Brain microvascular endothelial cell (primary cell): ENCODE results near the gene GPR139.
A peak's percentile ranks its signal among the peaks of the same experiment; 100 is the strongest.

Experiments
- DNase-seq: peaks from one replicate; pipeline ENCODE4 v3.0.0-alpha.2; 2020
- H3K27ac ChIP-seq: fragments of 250-450 bp; sonication (Bioruptor Pico); 2 replicates; pipeline ENCODE4 v1.5.1; 2020; ENCODE audit warnings: mild to moderate bottlenecking, moderate library complexity
- H3K27me3 ChIP-seq: fragments of 250-450 bp; sonication (Bioruptor Pico); replicated peaks from 2 replicates; pipeline ENCODE4 v1.5.1; 2020; ENCODE audit warnings: mild to moderate bottlenecking
- H3K36me3 ChIP-seq: fragments of 250-450 bp; sonication (Bioruptor Pico); replicated peaks from 2 replicates; pipeline ENCODE4 v1.5.1; 2020; ENCODE audit warnings: mild to moderate bottlenecking
- H3K4me3 ChIP-seq: 2 replicates; pipeline ENCODE4 v1.5.1; 2011; ENCODE audit warnings: low read depth, mild to moderate bottlenecking, control low read depth, low read length, moderate library complexity
- in situ Hi-C: cut with HindIII; loops from 2 replicates; pipeline ENCODE4 v1.10.0; 2017; ENCODE audit warnings: low sequenced_read_pairs, low pct_ligation_motif_present
- TF ChIP-seq, protein P1 (sequence below): IDR thresholded peaks from 2 replicates; pipeline ENCODE4 v1.5.1; 2011; ENCODE audit warnings: low read depth, mild to moderate bottlenecking, moderate library complexity, low read length, control low read depth, inconsistent platforms; ENCODE audit errors: missing control alignments

GPR139 gene

DNA sequence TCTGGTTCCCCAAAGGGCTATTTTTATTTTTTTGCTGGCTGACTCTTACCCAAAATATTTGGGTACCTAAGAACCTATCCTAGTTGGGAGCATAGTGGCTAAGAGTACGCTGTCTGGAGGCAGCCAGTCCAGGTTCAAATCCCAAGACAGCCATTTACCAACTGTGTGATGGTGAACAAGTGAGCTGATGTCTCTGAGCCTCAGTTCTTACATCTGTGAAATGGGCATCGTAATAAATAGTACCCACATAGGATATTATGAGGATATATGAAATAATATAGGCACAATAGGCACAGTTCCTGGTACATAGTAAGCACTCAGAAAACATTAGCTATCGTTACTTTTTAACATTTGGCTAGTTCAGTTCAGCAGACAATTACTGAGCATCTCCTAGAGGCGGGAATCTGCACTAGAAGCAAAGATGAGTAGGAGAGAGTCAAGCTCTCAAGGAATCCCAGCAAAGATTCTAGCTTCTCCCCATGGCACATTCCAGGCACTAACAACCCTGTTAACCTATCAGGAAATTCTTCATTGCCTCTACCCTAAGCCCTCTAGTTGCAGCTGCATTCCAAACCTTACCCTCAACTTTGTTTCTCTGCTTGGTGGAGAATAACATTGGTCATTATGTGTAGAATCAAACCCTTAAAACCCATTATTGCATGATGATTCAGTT lies 31.6 kb downstream of the GPR139 start:
- TF ChIP-seq, protein P1, sequence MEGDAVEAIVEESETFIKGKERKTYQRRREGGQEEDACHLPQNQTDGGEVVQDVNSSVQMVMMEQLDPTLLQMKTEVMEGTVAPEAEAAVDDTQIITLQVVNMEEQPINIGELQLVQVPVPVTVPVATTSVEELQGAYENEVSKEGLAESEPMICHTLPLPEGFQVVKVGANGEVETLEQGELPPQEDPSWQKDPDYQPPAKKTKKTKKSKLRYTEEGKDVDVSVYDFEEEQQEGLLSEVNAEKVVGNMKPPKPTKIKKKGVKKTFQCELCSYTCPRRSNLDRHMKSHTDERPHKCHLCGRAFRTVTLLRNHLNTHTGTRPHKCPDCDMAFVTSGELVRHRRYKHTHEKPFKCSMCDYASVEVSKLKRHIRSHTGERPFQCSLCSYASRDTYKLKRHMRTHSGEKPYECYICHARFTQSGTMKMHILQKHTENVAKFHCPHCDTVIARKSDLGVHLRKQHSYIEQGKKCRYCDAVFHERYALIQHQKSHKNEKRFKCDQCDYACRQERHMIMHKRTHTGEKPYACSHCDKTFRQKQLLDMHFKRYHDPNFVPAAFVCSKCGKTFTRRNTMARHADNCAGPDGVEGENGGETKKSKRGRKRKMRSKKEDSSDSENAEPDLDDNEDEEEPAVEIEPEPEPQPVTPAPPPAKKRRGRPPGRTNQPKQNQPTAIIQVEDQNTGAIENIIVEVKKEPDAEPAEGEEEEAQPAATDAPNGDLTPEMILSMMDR: no peak
- Histone ChIP-seq H3K27me3 (no peaks in the 10 kb centered on the region), H3K4me3 (no peak overlapping the region), H3K27ac (no peak overlapping the region), H3K36me3 (no peaks in the 10 kb centered on the region)
- in situ Hi-C loops: no loop called here
- DNase-seq: no peak

DNA sequence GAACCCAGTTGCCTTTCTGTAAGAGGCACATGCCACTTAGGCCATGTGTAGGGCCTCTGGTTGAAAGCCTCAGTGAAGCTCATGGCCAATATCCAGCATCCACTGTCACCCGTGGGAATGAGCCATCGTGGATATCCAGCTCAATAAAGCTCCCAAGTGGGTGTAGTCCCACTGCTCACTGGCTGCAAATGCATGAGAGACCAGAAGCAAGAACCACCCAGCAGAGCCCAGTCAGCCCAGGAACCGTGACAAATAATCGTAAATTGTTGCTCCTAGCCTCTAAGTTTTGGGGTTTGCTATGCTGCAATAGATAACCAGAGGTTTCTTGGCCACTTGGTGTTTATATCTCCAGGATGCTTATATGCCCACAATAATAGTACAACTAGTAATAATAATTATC lies 33.7 kb downstream of the GPR139 start:
- H3K27ac ChIP-seq: no peak overlapping the region
- in situ Hi-C loops: no loop called here
- DNase-seq: no peak
- TF ChIP-seq, protein P1: no peak
- H3K27me3 ChIP-seq: no peaks in the 10 kb centered on the region
- H3K36me3 ChIP-seq: no peaks in the 10 kb centered on the region
- H3K4me3 ChIP-seq: no peak overlapping the region

DNA sequence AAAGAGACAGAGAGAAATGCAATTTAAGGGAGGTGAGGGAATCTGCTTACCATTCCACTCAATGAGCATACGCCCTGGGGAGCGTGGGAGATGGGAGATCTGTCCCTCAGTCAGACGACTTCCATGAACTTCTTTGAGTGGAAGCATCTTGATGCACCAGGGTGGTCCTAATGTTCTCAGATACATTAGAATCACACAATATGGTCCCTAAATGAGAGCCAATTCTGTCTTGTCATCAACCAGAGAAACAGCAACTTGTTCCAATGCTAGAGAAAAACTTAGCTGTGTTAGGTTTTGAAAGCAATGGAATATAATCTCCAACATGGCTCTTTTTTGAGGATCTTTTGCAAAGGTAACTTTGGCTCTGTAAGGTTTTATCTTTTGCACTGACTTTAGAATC lies 44.1 kb downstream of the GPR139 start:
- Histone ChIP-seq H3K4me3 (no peak overlapping the region), H3K27me3 (no peaks in the 10 kb centered on the region), H3K27ac (no peak overlapping the region), H3K36me3 (no peaks in the 10 kb centered on the region)
- no peak for DNase-seq
- TF ChIP-seq, protein P1: no peak
- in situ Hi-C loops: no loop called here

DNA sequence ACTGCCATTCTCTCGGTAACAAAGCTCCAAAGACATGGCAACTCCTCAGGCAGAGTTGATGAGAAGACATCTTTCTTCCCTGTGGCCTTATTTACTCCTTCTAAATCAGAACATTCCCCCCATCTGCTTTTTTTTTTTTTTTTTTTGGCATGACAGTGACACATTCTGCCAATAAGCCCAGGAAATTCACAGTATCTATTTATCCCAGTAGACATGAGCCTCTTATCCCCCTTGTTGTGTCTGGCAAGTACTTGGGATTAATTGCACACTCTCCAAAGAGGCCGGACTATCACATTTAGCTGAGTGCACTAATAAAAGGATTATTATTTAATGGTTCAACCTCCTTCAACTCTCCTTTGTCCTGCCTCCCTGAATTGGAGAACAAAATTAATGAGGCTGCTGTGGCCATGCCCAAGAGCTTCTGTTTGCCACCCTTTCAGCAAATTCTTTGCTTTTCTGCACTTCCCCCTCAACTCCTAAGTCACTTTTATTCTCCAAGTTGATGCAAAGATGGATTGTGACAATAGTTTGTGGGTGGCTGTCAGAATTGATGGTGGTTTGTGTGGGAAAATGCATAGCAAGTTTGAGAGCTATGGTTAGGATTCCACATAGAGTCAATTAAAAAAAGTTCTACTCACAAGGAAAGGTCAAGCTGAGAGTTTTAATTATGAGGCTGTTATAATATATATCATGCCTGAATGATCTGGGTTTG lies 47.2 kb downstream of the GPR139 start:
- no peak overlapping the region for H3K4me3 ChIP-seq
- no peaks in the 10 kb centered on the region for H3K36me3 ChIP-seq
- TF ChIP-seq, protein P1: no peak
- DNase-seq: no peak
- no peaks in the 10 kb centered on the region for H3K27me3 ChIP-seq
- in situ Hi-C loops: no loop called here
- no peak overlapping the region for H3K27ac ChIP-seq

DNA sequence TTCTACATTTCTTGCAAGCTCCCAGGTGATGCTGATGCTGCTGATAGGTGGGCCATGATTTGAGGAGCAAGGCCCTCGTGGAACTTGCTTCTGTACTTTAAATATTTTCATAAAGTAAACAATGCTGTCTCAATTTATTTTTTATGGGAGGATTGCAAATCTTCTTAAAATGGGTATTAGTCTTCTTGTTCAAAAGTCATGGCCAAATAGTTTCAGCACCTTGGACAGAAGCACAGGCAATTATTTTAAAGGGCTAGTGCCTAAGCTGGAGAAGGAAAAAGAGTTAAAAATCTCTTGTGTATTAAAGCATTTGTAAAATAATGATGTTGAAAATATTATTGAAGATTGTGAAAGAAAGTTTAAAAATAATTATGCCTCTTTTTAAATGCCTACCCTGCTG lies 50.5 kb downstream of the GPR139 start:
- in situ Hi-C loops: no loop called here
- peak; percentile 2 for DNase-seq
- Histone ChIP-seq H3K4me3 (no peak overlapping the region), H3K27ac (no peak overlapping the region), H3K27me3 (no peaks in the 10 kb centered on the region), H3K36me3 (no peaks in the 10 kb centered on the region)
- TF ChIP-seq, protein P1: no peak
